SJSA1 (cell line): ENCODE data around the gene CRB1. TPM values are rescaled to one million over a fixed set of nuclear protein-coding genes. Genes with fewer than 3 reads are reported as not detected.

Experiments
- DNase-seq, 2 experiments: peaks; one replicate each; pipeline ENCODE4 v3.0.0-alpha.2; 2015 to 2020; ENCODE audit warnings: low spot score in 2 of 2, low read depth in 1 of 2
- H3K27ac ChIP-seq: fragments of 250-450 bp; sonication (Bioruptor Pico); 2 replicates; pipeline ENCODE4 v1.5.1; 2020; ENCODE audit warnings: mild to moderate bottlenecking, moderate library complexity
- H3K27me3 ChIP-seq: fragments of 250-450 bp; sonication (Bioruptor Pico); replicated peaks from 2 replicates; pipeline ENCODE4 v1.5.1; 2020; ENCODE audit warnings: mild to moderate bottlenecking, moderate library complexity
- H3K36me3 ChIP-seq: fragments of 250-450 bp; sonication (Bioruptor Pico); 2 replicates; pipeline ENCODE4 v1.5.1; 2020; ENCODE audit warnings: mild to moderate bottlenecking
- H3K4me1 ChIP-seq: fragments of 250-450 bp; sonication (Bioruptor Pico); replicated peaks from 2 replicates; pipeline ENCODE4 v1.6.1; 2021; ENCODE audit warnings: mild to moderate bottlenecking
- H3K4me3 ChIP-seq: fragments of 250-450 bp; sonication (Bioruptor Pico); 2 replicates; pipeline ENCODE4 v1.5.1; 2020; ENCODE audit warnings: mild to moderate bottlenecking
- H3K9me3 ChIP-seq: fragments of 250-450 bp; sonication (Bioruptor Pico); replicated peaks from 2 replicates; pipeline ENCODE4 v1.5.1; 2020; ENCODE audit warnings: mild to moderate bottlenecking
- total RNA-seq: library from RNA; depleted of rRNA; stranded (reverse); fragments of >200 nt; shearing (Covaris generic); gene quantifications from 2 replicates; pipeline ENCODE4 v1.2.3, GENCODE V29; 2014

The CRB1 gene
- total RNA-seq, 1 experiment from 2014 or later = 0.05 TPM

- no peak for DNase-seq
- Histone ChIP-seq H3K4me3 (no peak overlapping the region), H3K9me3 (no peaks in the 10 kb centered on the region), H3K27ac (no peak overlapping the region), H3K27me3 (no peaks in the 10 kb centered on the region; the same call in 1 of the 2 replicates), H3K36me3 (no peaks in the 10 kb centered on the region), H3K4me1 (no peaks in the 10 kb centered on the region)
These were observed 106.4 kb downstream of the CRB1 start for GRCh38 chr1:197374428-197374827.

GRCh38 chr1:197384471-197384870 lies 116.4 kb downstream of the CRB1 start:
- no peaks in the 10 kb centered on the region for H3K9me3 ChIP-seq
- H3K27me3 ChIP-seq = peaks cover 6% of the 10 kb centered on the region; the same call in 1 of the 2 replicates
- H3K27ac ChIP-seq = no peak overlapping the region
- no peak overlapping the region for H3K4me3 ChIP-seq
- no peaks in the 10 kb centered on the region for H3K36me3 ChIP-seq
- no peak for DNase-seq
- no peaks in the 10 kb centered on the region for H3K4me1 ChIP-seq

- H3K4me3 ChIP-seq = no peak overlapping the region
- DNase-seq = no peak
- peaks cover 4% of the 10 kb centered on the region; the same call in 1 of the 2 replicates for H3K27me3 ChIP-seq
- no peaks in the 10 kb centered on the region for H3K9me3 ChIP-seq
- no peaks in the 10 kb centered on the region for H3K4me1 ChIP-seq
- no peaks in the 10 kb centered on the region for H3K36me3 ChIP-seq
- no peak overlapping the region for H3K27ac ChIP-seq
These were observed 120.7 kb downstream of the CRB1 start for GRCh38 chr1:197388801-197389200.

DNA sequence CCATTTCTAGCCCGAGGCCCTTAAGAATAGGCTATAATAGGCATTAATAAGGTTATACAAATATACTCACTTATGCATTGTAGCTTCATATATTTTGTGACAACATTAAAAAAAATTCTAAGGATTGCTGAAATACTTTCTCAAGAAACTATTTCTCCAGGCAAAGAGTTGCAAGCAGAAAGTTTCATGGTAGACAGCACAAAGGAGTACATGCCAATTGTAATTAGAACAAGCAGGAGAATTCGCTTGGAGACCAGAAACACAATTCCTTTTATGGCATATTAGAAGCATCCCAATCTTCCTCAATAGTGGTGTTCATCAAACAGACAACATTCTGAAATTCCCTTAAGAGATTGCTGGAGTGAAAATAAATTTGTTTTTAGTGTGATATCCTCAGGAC lies 122.8 kb downstream of the CRB1 start:
- Histone ChIP-seq H3K4me3 (no peak overlapping the region), H3K36me3 (no peaks in the 10 kb centered on the region), H3K9me3 (no peaks in the 10 kb centered on the region), H3K27ac (no peak overlapping the region), H3K27me3 (peaks cover 4% of the 10 kb centered on the region; the same call in 1 of the 2 replicates), H3K4me1 (no peaks in the 10 kb centered on the region)
- no peak for DNase-seq

DNA sequence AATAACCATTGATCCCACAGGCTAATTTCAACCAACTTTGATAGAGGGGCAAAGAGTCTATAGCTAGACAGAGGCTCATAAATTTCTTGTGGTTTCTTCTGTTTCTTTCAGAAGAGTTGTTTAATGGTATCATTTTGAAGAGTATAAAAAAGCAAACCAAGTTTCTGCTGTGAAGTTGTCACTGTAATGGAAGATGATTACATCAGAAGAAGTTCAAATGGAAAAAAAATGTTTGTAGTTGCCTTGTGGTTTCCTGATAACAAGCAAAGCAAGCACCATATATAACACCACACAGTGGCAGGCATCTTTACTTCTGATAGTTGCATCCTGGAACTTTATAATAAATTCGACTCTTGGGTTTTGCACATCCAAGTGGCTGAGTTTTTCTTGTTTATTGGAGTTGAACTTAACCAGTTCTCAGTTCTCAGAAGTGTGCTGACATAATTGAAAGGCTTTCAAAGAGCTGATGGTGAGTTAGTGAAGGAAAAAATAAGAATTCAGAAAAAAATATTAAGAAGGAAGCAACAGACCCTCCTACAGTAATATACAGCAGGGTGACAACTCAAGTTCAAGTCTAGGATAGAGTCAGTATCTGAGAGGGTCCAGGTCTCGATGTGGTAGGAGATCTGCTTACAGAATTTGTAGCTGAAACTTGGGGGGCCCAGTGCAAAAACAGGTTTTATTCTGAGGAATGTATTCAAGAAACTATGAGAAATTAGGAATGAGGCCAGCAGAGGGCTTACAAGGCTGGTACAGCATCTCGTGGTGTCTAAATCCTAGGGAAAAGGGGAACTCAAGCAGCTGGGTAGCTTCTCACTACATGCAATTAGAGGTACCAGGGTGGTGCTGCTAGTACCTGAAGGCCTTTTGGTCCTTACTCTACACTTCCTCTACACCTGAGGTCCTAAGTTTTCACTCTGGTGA lies 123.5 kb downstream of the CRB1 start:
- H3K36me3 ChIP-seq = no peaks in the 10 kb centered on the region
- peaks cover 4% of the 10 kb centered on the region; the same call in 1 of the 2 replicates for H3K27me3 ChIP-seq
- no peaks in the 10 kb centered on the region for H3K9me3 ChIP-seq
- no peak for DNase-seq
- no peaks in the 10 kb centered on the region for H3K4me1 ChIP-seq
- no peak overlapping the region for H3K27ac ChIP-seq
- no peak overlapping the region for H3K4me3 ChIP-seq

DNA sequence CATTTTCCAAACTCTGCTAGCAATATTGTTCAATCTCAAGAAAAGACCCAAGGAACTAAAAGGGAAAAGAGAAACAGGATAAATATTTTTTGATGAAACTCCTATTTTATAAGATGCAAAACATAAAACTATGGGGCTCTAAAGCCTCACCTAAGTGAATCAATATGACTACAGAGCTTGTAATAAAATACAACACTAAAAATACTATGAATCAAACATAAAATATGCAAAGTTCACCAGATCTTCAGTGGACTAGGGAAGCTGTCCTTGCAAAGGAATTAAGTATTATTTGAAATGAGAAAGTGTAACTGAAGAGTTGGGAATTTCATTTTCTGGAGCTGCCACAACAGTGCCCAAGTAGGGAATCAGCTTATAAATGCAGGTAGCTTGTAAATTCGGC lies 124.5 kb downstream of the CRB1 start:
- no peak for DNase-seq
- no peaks in the 10 kb centered on the region for H3K9me3 ChIP-seq
- no peaks in the 10 kb centered on the region for H3K36me3 ChIP-seq
- H3K27me3 ChIP-seq = peaks cover under 1% of the 10 kb centered on the region; the same call in 1 of the 2 replicates
- H3K4me3 ChIP-seq = no peak overlapping the region
- H3K4me1 ChIP-seq = no peaks in the 10 kb centered on the region
- H3K27ac ChIP-seq = no peak overlapping the region

DNA sequence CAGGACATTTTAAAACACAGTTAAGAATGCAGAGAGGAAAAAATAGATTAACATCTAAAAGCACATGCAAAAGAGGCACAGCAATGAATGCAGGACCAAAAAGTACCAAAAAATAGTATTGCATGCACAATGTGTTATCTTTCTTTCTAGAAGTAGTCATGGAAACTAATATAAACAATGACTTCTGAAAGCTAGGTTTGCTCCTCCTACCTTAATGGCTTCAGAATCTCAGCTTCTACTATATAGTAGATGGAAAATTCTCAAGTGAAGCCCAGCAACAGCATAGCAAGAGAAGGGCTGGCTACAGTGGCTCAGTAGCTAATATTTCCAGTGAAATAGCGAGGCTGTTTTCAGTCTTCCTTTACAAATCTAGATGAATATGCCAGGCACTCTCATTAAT lies 125.1 kb downstream of the CRB1 start:
- Histone ChIP-seq H3K27ac (no peak overlapping the region), H3K27me3 (no peaks in the 10 kb centered on the region; the same call in 1 of the 2 replicates), H3K9me3 (no peaks in the 10 kb centered on the region), H3K4me3 (no peak overlapping the region), H3K4me1 (no peaks in the 10 kb centered on the region), H3K36me3 (no peaks in the 10 kb centered on the region)
- DNase-seq = no peak

DNA sequence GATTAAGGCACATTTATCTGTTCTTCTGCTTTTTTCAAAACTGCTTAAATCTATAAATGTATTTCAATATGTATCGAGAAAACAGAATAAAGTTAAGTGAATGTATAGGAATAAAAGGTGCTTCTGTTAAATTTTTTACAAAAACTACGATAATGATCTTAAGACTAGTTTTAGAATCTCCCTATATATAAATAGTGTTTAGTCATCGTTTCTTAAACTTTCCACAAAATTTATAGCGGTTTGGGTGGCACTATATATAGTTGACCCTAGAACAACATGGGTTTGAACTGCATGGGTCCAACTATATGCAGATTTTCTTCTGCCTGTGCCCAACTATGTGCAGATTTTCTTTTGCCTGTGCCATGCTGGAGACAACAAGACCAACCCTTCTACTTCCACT lies 125.7 kb downstream of the CRB1 start:
- H3K36me3 ChIP-seq = no peaks in the 10 kb centered on the region
- no peaks in the 10 kb centered on the region; the same call in 1 of the 2 replicates for H3K27me3 ChIP-seq
- no peaks in the 10 kb centered on the region for H3K9me3 ChIP-seq
- no peaks in the 10 kb centered on the region for H3K4me1 ChIP-seq
- H3K4me3 ChIP-seq = no peak overlapping the region
- H3K27ac ChIP-seq = no peak overlapping the region
- no peak for DNase-seq

GRCh38 chr1:197394831-197395608 lies 127.0 kb downstream of the CRB1 start:
- Histone ChIP-seq H3K36me3 (no peaks in the 10 kb centered on the region), H3K27ac (no peak overlapping the region), H3K27me3 (no peaks in the 10 kb centered on the region), H3K4me1 (no peaks in the 10 kb centered on the region), H3K4me3 (no peak overlapping the region), H3K9me3 (no peaks in the 10 kb centered on the region)
- no peak for DNase-seq

DNA sequence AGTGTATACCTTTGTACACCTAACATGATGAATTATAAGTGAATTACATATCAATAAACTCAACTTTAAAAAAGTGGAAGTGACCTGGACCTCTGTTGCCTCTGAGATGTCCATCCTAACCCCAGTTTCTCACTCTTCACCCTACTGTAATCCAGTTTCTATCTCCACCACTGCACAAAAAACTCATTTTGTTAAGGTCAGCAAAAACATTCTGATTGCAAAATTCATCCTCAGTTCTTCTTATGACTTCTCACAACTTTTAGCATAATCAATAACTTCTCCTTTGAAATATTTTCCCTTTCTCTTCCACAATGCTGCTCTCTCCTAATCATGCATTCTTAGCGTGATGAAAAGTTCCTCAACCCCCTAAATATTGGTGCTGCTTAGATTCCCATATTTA lies 129.8 kb downstream of the CRB1 start:
- H3K4me1 ChIP-seq = no peaks in the 10 kb centered on the region
- H3K27ac ChIP-seq = no peak overlapping the region
- no peak overlapping the region for H3K4me3 ChIP-seq
- no peaks in the 10 kb centered on the region for H3K36me3 ChIP-seq
- H3K27me3 ChIP-seq = no peaks in the 10 kb centered on the region
- no peak for DNase-seq
- H3K9me3 ChIP-seq = no peaks in the 10 kb centered on the region

DNA sequence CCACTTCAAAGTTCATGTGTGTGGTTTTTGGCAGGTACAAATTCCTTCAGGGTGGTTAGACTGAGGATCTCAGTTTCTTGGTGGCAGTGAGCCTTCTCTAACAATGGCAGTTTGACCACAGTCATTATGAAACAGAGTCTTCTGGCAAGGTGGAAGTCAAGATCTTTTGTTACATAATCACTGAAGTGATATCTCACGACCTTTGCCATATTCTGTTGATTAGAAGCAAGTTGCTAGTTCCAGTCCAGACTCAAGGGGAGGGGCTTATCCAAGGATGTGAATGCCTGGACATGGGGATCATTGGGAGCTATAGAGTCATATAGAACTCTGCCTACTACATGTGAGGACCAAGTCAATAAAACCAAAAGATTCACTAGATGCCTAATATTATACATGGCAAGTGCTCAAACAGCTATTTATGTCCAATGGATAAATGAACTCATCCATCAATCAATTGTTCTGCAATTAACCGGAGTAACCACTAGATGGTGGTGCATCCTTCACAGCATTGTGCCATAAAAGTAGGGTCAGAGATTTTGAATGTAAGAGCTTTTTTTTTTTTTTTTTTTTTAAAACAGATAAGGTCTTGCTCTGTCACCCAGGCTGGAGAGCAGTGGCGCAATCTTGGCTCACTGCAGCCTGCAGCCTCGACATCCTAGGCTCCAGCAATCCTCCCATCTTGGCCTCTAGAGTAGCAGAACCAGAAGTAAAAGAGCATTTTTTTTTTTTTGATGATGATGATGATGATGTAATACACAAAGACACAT lies 131.9 kb downstream of the CRB1 start:
- Histone ChIP-seq H3K36me3 (no peaks in the 10 kb centered on the region), H3K9me3 (no peaks in the 10 kb centered on the region), H3K27me3 (no peaks in the 10 kb centered on the region), H3K27ac (no peak overlapping the region), H3K4me1 (no peaks in the 10 kb centered on the region), H3K4me3 (no peak overlapping the region)
- DNase-seq = peak in 1 of 2 experiments; percentile 16

DNA sequence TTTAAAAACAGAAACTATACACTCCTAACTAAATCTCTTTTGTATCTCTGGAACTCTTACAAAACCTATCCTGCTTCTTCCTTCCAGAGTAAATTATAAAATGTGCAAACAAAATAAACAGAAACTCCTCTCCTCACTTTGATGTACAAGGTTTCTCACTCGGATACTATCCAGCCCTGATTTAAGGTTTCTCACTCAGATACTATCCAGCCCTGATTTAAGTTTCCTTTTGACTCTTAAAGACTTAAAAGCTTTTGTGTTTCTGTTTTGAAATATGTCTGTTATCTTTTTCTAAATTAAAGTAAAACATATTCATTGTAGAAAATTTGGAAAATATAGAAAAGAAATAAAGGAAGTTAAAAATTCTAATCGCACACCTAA lies 132.5 kb downstream of the CRB1 start:
- no peaks in the 10 kb centered on the region for H3K9me3 ChIP-seq
- H3K4me1 ChIP-seq = no peaks in the 10 kb centered on the region
- H3K4me3 ChIP-seq = no peak overlapping the region
- H3K27me3 ChIP-seq = no peaks in the 10 kb centered on the region
- H3K36me3 ChIP-seq = no peaks in the 10 kb centered on the region
- H3K27ac ChIP-seq = no peak overlapping the region
- DNase-seq = no peak

DNA sequence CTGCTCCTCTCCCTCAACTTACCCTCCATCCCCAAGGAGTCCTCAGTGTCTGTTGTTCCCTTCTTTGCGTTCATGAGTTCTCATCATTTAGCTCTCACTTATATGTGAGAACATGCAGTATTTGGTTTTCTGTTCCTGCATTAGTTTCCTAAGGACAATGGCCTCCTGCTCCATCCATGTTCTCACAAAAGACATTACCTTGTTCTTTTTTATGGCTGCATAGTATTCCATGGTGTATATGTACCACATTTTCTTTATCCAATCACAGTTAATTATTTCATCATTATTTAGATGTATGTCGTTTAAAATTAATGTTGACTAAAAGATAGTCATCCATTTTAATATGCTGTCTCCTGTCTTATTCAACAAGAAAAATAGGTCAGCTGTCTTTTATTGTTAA lies 134.1 kb downstream of the CRB1 start:
- DNase-seq = no peak
- Histone ChIP-seq H3K9me3 (no peaks in the 10 kb centered on the region), H3K4me1 (no peaks in the 10 kb centered on the region), H3K27me3 (peaks cover 6% of the 10 kb centered on the region; the same call in 1 of the 2 replicates), H3K4me3 (no peak overlapping the region), H3K36me3 (no peaks in the 10 kb centered on the region), H3K27ac (no peak overlapping the region)
